ENCODE results near the gene PRRT4. TPM values are rescaled to one million over a fixed set of nuclear protein-coding genes. Genes with fewer than 3 reads are reported as not detected.

The PRRT4 gene
- total RNA-seq, 1 donor from 2014 or later, result 0.18 TPM

- intact Hi-C loops (cut with micrococcal nuclease), result no loop called here
Observed at GRCh38 chr7:128380483-128381106, 19.1 kb upstream of the PRRT4 start.

GRCh38 chr7:128379900-128380479 lies 18.5 kb upstream of the PRRT4 start:
- intact Hi-C loops (cut with micrococcal nuclease), result no loop called here

GRCh38 chr7:128378637-128379036 lies 17.1 kb upstream of the PRRT4 start:
- intact Hi-C loops (cut with micrococcal nuclease), result no loop called here

- intact Hi-C loops (cut with micrococcal nuclease), result no loop called here
Observed at GRCh38 chr7:128376077-128376476, 14.6 kb upstream of the PRRT4 start.

- intact Hi-C loops (cut with micrococcal nuclease), result no loop called here
Observed at GRCh38 chr7:128374041-128374440, 12.6 kb upstream of the PRRT4 start.

- intact Hi-C loops (cut with micrococcal nuclease), result no loop called here
Observed at GRCh38 chr7:128373606-128374005, 12.1 kb upstream of the PRRT4 start.

GRCh38 chr7:128370491-128370890 lies 9.0 kb upstream of the PRRT4 start:
- intact Hi-C loops (cut with micrococcal nuclease), result no loop called here

GRCh38 chr7:128366986-128367385 lies 5.5 kb upstream of the PRRT4 start:
- intact Hi-C loops (cut with micrococcal nuclease), result no loop called here

GRCh38 chr7:128366300-128366699 lies 4.8 kb upstream of the PRRT4 start:
- intact Hi-C loops (cut with micrococcal nuclease), result no loop called here

- intact Hi-C loops (cut with micrococcal nuclease), result no loop called here
Observed at GRCh38 chr7:128365432-128365831, 3.9 kb upstream of the PRRT4 start.

GRCh38 chr7:128364166-128364870 lies 2.8 kb upstream of the PRRT4 start:
- intact Hi-C loops (cut with micrococcal nuclease), result no loop called here

GRCh38 chr7:128363261-128363721 lies 1.8 kb upstream of the PRRT4 start:
- intact Hi-C loops (cut with micrococcal nuclease), result no loop called here

- intact Hi-C loops (cut with micrococcal nuclease), result no loop called here
Observed at GRCh38 chr7:128362670-128363069, 1.2 kb upstream of the PRRT4 start.

GRCh38 chr7:128360359-128360678 lies 1.2 kb downstream of the PRRT4 start:
- intact Hi-C loops (cut with micrococcal nuclease), result no loop called here

GRCh38 chr7:128359939-128360338 lies 1.6 kb downstream of the PRRT4 start:
- intact Hi-C loops (cut with micrococcal nuclease), result no loop called here

GRCh38 chr7:128359336-128359735 lies 2.2 kb downstream of the PRRT4 start:
- intact Hi-C loops (cut with micrococcal nuclease), result no loop called here

- intact Hi-C loops (cut with micrococcal nuclease), result no loop called here
Observed at GRCh38 chr7:128358233-128358632, 3.3 kb downstream of the PRRT4 start.

GRCh38 chr7:128357217-128357613 lies 4.3 kb downstream of the PRRT4 start:
- intact Hi-C loops (cut with micrococcal nuclease), result no loop called here

GRCh38 chr7:128356546-128357216 lies 4.8 kb downstream of the PRRT4 start:
- intact Hi-C loops (cut with micrococcal nuclease), result no loop called here

- intact Hi-C loops (cut with micrococcal nuclease), result no loop called here
Observed at GRCh38 chr7:128353610-128354009, 7.9 kb downstream of the PRRT4 start.

GRCh38 chr7:128353189-128353588 lies 8.3 kb downstream of the PRRT4 start:
- intact Hi-C loops (cut with micrococcal nuclease), result no loop called here

GRCh38 chr7:128352636-128353035 lies 8.9 kb downstream of the PRRT4 start:
- intact Hi-C loops (cut with micrococcal nuclease), result no loop called here
